Body of pancreas (tissue), 4 donors: Measurements from ENCODE around the gene CTTN.

Source experiments
- POLR2A ChIP-seq, 3 donors: fragments of 450-650 bp; IDR thresholded peaks; one replicate each; pipeline ENCODE4 v1.6.1; 2016; ENCODE audit warnings: antibody characterized with exemption in 3 of 3, mild to moderate bottlenecking in 2 of 3
- TF ChIP-seq, protein P1 (sequence below), 7 experiments: fragments of 450-650 bp in 4 of 7; fragments of 200-600 bp in 3 of 7; sonication (generic) in 3 of 7; IDR thresholded peaks; one replicate each; pipeline ENCODE4 v1.5.1; 2016 to 2019; ENCODE audit warnings: antibody characterized with exemption in 7 of 7

DNA sequence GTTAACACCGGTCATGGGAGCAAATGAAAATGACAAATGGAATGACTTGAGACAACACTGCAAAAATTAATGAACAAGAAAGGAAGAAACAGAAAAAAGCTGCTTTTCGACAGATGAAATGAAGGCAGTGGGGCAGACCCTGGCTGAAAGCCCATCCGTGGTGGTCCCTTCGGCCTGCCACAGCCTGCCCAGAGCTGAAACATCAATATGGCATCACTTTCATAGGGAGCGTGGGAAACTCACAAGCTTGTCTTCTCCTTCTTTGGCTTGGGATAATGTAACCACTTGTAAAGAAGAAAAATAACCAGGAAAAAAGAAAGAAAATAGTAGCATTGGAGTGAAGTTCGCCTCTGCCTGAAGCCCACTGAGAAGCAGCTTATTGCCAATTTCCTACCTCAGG lies 78.8 kb downstream of the CTTN start:
- TF ChIP-seq, protein P1, sequence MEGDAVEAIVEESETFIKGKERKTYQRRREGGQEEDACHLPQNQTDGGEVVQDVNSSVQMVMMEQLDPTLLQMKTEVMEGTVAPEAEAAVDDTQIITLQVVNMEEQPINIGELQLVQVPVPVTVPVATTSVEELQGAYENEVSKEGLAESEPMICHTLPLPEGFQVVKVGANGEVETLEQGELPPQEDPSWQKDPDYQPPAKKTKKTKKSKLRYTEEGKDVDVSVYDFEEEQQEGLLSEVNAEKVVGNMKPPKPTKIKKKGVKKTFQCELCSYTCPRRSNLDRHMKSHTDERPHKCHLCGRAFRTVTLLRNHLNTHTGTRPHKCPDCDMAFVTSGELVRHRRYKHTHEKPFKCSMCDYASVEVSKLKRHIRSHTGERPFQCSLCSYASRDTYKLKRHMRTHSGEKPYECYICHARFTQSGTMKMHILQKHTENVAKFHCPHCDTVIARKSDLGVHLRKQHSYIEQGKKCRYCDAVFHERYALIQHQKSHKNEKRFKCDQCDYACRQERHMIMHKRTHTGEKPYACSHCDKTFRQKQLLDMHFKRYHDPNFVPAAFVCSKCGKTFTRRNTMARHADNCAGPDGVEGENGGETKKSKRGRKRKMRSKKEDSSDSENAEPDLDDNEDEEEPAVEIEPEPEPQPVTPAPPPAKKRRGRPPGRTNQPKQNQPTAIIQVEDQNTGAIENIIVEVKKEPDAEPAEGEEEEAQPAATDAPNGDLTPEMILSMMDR (IDR thresholded peaks at IDR 0.05) = no peak
- TF ChIP-seq POLR2A (IDR thresholded peaks at IDR 0.05) = no peak
